Subcutaneous abdominal adipose tissue (tissue), 5 donors: Measurements from ENCODE around the gene SMIM11.
"Not testable (repeated sequence)": the region's sequence is repeated elsewhere in the genome, so short reads cannot be mapped to it uniquely, and the experiment has no call there.

Experiments used
- H3K27ac ChIP-seq: one replicate; pipeline ENCODE4 v1.7.0; 2013; ENCODE audit warnings: low read depth, mild to moderate bottlenecking, inconsistent platforms, low read length, moderate library complexity
- H3K27me3 ChIP-seq, 5 donors: one replicate each; pipeline ENCODE4 v1.7.0; 2013; ENCODE audit warnings: low read length in 5 of 5, inconsistent platforms in 1 of 5; ENCODE audit not compliant: control insufficient read depth in 5 of 5, insufficient read depth in 4 of 5
- H3K36me3 ChIP-seq, 5 donors: one replicate each; pipeline ENCODE4 v1.7.0; 2013; ENCODE audit warnings: low read length in 5 of 5; ENCODE audit not compliant: control insufficient read depth in 5 of 5, insufficient read depth in 5 of 5
- H3K4me1 ChIP-seq, 5 donors: one replicate each; pipeline ENCODE4 v1.7.0; 2013; ENCODE audit warnings: low read length in 5 of 5, mild to moderate bottlenecking in 3 of 5, moderate library complexity in 1 of 5; ENCODE audit not compliant: control insufficient read depth in 5 of 5, insufficient read depth in 5 of 5
- H3K4me3 ChIP-seq, 5 donors: one replicate each; pipeline ENCODE4 v1.7.0; 2013; ENCODE audit warnings: low read length in 5 of 5, low read depth in 1 of 5
- H3K9ac ChIP-seq, 5 donors: one replicate each; pipeline ENCODE4 v1.7.0; 2013; ENCODE audit warnings: low read length in 5 of 5, mild to moderate bottlenecking in 4 of 5, moderate library complexity in 3 of 5
- H3K9me3 ChIP-seq, 5 donors: one replicate each; pipeline ENCODE4 v1.7.0; 2013; ENCODE audit warnings: low read length in 5 of 5; ENCODE audit not compliant: control insufficient read depth in 5 of 5
- donor health status: healthy.
- donor health status: healthy.
- donor health status: healthy.
- donor health status: healthy.
- donor health status: healthy.

SMIM11 gene

DNA sequence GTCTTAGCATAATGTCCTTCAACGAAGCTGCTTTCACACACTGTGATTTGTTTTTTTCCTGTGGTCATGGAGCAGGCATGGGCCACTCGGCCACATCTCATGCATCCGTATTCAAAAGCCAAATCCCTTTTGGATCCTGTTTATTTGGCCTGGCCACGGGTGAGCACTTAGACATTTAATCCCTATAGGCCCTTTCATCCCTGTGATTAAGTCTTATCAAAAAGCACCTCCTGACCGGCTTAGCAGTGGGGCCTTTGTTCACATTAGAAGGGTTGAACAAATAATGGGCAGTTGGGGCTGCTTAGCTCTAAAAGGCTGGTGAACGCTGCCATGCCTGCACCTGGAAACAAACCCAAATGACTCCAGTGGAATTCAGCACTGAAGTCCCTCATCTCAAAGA is 9.5 kb upstream of the SMIM11 start:
- Histone ChIP-seq H3K4me1 (peaks cover 0 to 7% (median 5%) of the 10 kb centered on the region in 5 donors), H3K9ac (no peak overlapping the region), H3K27me3 (peaks cover 0 to 3% (median 0%) of the 10 kb centered on the region in 5 donors)

DNA sequence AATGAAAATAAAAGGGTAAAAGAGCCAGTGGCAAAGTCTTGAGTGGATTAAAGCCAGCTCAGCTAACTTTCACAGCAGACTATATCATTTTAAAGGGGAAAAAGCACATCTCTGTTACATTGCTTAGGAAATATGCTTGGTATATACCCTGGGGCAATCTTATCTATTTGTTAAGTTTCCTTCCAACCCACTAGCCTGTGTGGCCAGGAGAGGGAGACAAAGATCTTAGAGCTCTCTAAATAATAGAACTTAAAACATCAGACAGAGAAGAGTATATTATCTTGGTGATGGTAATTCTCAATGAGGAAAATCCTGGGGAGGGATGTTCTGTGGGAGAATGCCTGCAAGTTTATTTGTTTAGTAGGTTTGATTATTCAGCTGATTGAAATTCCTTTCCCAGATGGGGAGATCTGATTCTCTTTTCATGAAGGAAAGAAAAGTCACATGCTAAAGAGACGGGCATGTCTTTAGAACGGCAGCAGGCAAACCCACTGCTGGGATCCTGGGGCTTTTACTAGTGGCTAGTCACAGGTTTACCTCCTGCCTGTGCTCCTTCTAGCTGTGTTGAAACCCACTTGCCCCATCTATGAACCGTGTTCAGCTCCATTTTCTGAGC is 7.9 kb upstream of the SMIM11 start:
- Histone ChIP-seq H3K36me3 (no peaks in the 10 kb centered on the region), H3K4me1 (no peaks in the 10 kb centered on the region), H3K4me3 (no peak overlapping the region), H3K9ac (no peak overlapping the region), H3K27ac (no peak overlapping the region), H3K9me3 (no peaks in the 10 kb centered on the region), H3K27me3 (no peaks in the 10 kb centered on the region)

More for the DNA sequence above, 9.5 kb upstream of the SMIM11 start:
- H3K36me3 ChIP-seq, result no peaks in the 10 kb centered on the region
- H3K4me3 ChIP-seq, result no peak overlapping the region
- no peaks in the 10 kb centered on the region for H3K9me3 ChIP-seq
- no peak overlapping the region for H3K27ac ChIP-seq

DNA sequence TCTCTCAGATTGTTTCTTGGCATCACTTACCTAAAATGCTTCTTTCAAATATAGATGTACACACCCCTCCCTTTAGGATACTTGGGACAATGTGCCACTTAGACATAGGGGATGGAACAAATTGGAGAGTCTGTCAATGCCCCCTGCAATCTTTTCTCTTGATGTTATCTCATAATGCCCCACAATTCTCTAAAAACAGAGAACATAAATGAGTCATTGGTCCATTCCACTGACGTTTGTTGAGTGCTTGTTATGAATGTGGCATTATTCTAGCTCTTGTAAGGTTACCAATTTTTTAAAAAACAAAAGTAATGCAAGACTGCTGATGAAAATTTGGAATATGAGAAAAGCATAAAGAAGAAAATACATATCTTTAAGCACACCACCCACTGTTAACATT is 5.6 kb upstream of the SMIM11 start:
- Histone ChIP-seq H3K27ac (no peak overlapping the region), H3K9ac (no peak overlapping the region), H3K27me3 (no peaks in the 10 kb centered on the region), H3K4me3 (no peak overlapping the region), H3K36me3 (no peaks in the 10 kb centered on the region), H3K4me1 (no peaks in the 10 kb centered on the region), H3K9me3 (no peaks in the 10 kb centered on the region)

DNA sequence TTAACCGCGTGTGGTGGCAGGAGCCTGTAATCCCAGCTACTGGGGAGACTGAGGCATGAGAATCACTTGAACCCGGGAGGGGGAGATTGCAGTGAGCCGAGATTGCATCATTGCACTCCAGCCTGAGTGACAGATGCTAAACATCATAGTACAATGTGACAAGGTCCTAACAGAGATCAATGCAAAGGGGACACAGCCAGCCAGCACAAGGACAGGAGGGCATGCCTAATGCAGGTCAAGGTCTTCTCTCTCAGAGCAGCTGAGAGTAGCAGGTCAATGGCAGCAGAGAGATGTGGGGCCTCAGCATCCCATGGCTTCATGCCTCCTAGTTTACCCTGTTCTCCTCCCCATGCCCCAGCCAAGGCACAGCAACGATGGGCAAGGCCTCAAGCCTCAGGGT is 3.0 kb upstream of the SMIM11 start:
- Histone ChIP-seq H3K27ac (no peak overlapping the region), H3K36me3 (no peaks in the 10 kb centered on the region), H3K9me3 (no peaks in the 10 kb centered on the region), H3K9ac (no peak overlapping the region), H3K27me3 (no peaks in the 10 kb centered on the region), H3K4me3 (no peak overlapping the region), H3K4me1 (no peaks in the 10 kb centered on the region)

DNA sequence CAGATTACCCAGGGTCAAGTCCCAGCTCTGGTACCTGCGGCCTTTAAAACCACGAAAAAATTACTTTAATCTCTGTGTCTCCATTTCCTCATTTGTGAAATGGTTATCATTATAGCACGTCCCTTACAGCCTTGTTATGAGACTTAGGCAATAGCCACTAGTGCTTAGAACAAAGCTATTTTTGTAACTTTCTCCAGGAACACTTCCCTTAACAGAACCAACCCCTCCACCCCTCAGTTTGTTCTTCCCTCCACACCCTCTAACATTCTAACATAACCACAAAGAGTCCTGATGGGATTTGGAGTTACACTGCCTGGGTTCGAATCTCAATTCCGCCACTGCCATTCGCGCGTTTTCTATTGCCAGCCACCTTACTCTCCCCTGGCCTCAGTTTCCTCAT is 845 bp upstream of the SMIM11 start:
- not testable (repeated sequence) for H3K27ac ChIP-seq, H3K9ac ChIP-seq, H3K27me3 ChIP-seq, H3K36me3 ChIP-seq, H3K9me3 ChIP-seq, H3K4me1 ChIP-seq, H3K4me3 ChIP-seq

DNA sequence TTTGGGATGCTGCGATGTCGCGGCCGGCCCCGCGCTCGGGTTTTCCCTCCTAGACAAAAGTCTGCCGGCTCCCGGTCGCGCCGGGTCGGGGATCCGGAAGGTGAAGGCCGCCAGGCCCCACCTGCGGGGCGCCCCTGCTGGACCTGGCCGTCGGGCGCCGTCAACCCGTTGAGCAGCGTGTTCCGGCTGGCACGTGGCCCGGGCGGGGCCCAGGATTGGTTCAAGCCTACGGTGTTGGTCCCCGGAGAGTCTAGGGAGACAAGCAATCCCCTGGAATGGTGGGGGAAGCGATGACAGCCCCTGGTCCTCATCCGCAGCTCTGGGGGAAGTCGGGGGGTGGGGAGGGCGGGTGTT is 289 bp downstream of the SMIM11 start:
- not testable (repeated sequence) for H3K27me3 ChIP-seq, H3K36me3 ChIP-seq, H3K27ac ChIP-seq, H3K4me3 ChIP-seq, H3K9me3 ChIP-seq, H3K4me1 ChIP-seq, H3K9ac ChIP-seq

DNA sequence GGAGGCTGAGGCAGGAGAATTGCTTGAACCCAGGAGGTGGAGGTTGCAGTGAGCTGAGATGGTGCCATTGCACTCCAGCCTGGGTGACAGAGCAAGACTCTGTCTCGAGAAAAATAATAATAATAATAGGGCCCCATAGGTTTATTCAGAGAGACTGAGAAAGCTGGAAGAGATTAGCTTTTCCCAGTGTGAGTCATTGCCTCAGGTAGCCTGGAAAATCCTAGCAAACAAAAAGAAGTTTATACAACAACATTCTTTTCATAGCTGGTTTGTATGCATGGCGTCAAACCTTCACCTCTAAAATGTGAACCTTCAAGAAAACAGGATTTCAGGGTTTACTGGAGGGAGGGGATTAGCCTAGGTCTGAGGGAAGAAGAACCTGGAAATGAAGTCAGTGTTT is 7.8 kb downstream of the SMIM11 start:
- H3K9ac ChIP-seq, H3K9me3 ChIP-seq, H3K27me3 ChIP-seq, H3K4me1 ChIP-seq, H3K4me3 ChIP-seq, H3K27ac ChIP-seq, H3K36me3 ChIP-seq: not testable (repeated sequence)

DNA sequence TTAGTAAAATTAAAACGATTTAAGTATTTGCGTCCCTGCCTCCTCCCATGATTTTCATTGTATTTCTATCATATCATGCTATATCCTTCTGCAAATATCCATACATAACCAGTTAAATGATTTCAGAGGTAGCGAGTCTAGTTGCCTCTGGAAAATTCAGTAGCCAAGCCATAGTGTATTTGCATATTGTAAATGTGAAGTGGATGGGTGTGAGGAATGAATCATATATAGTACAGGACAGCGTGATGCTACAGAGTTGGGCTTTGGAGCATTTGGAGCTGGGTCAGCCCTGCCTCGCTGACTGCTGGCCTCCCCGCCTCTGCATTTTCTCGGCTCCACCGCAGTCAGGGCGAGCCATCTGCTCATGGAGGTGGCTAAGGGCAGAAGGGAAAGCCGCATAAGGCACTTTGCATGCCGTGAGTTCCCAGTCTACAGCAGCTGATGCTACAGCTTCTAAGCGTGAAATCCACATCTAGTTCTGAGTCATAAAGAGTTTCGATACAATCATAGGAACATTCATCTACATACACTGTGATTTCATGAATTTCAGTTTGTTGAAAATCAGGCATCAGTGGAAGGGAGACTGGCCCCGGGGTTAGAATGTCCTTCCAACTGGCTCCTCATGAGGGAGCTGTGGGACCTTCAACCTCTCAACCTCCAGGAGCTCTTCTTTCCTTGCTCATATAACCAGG is 8.6 kb downstream of the SMIM11 start:
- H3K9me3 ChIP-seq, H3K9ac ChIP-seq: not testable (repeated sequence)

DNA sequence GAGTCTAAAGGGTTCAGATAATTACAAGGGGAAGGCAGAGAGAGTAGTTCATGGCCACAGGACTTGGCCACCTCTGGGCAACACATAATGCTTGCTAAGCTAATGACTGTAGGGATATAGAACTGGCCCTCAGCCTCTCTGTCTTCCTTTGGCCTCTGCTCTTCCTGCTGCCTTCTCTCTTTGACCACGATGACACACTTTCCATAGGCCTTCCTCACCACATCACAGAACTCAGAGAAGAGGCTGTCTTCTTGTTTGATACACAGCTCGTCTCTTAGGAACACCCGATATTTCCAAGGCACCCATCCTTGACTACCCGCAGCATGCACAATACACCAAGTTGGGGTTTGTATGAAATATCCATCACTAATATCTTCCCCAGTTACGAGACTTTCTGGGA is 25.2 kb downstream of the SMIM11 start:
- H3K4me3 ChIP-seq, H3K4me1 ChIP-seq, H3K27me3 ChIP-seq, H3K9ac ChIP-seq, H3K9me3 ChIP-seq, H3K27ac ChIP-seq, H3K36me3 ChIP-seq: not testable (repeated sequence)

More for the DNA sequence above, 8.6 kb downstream of the SMIM11 start:
- not testable (repeated sequence) for H3K27ac ChIP-seq, H3K4me1 ChIP-seq, H3K4me3 ChIP-seq, H3K27me3 ChIP-seq, H3K36me3 ChIP-seq

DNA sequence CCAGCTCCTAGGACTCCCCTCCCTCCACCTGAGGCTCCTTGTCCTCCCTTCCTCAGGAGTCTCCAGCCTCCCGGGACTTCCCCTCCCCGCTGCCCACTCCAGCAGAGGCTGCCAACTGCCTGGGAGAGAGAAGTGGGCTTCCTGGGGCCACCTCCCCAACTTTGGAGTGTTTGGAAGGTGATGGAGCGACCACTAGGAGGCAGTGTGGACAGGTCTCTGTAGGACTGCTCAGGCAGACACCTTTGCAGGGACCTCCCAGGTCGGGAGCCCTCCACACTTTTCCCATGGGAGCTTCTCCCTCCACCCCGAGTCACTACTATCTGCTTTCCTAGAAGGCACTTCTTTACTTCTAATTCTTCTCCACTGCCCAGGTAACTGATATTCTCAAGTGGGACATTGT is 29.4 kb downstream of the SMIM11 start:
- H3K4me3 ChIP-seq, H3K4me1 ChIP-seq, H3K27me3 ChIP-seq, H3K9ac ChIP-seq, H3K27ac ChIP-seq, H3K9me3 ChIP-seq, H3K36me3 ChIP-seq: not testable (repeated sequence)

DNA sequence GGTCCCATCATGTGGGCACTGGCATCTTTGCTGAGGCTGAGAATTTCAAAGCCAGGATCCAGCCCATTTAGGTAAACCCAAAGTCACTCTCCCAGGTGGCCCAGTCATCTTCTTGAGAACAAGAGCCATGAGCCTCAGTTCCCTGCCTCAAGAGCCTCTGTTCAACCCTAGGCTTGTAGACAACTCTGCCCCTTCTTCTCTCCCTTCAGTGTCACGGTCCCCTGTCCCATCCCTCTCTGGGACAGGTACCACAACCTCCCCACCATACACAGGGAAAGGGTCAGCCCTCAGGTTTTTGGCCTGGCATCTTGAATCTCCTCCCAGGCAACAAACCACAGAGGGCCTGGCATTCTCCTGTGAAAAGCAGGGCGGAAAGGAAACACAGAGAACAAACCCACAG is 30.4 kb downstream of the SMIM11 start:
- H3K27me3 ChIP-seq, H3K36me3 ChIP-seq, H3K4me3 ChIP-seq, H3K4me1 ChIP-seq, H3K27ac ChIP-seq, H3K9ac ChIP-seq, H3K9me3 ChIP-seq: not testable (repeated sequence)
